Measurements from ENCODE around the gene TEX19.
"Not testable (repeated sequence)": the region's sequence is repeated elsewhere in the genome, so short reads cannot be mapped to it uniquely, and the experiment has no call there.

The TEX19 gene

DNA sequence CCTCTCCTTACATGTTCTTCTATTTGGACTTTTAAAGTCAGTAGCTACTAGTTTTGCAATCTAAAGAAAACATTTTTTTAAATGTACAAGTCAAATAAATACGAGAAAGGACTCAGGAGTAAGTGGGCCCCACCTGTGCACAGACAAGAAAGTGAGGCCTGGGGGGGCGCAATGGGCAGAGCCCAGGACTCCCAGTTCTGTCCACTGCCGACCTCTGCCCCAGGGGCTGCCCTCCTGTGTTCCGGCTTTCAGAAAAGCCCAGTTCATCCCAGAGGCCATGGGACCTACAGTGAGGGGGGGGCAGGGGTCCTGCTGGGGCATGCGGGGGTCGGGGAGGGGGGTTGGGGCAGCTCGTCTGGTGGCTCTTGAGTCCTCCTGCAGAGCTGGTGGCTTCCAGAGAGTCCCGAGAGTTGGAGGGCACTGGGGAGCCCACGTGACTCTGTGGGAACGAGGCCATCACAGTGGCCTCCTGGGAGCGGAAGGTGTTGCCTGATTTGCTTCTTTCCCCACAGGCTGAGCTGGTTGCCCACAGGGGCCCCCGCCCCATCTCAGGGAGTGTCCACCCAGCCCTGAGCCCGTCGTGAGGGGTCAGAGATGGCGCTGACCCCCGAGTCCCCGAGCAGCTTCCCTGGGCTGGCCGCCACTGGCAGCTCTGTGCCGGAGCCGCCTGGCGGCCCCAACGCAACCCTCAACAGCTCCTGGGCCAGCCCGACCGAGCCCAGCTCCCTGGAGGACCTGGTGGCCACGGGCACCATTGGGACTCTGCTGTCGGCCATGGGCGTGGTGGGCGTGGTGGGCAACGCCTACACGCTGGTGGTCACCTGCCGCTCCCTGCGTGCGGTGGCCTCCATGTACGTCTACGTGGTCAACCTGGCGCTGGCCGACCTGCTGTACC is 14.9 kb downstream of the TEX19 start:
- in situ Hi-C loops (cut with HindIII; ENCODE audit: low sequenced_read_pairs): no loop called here

DNA sequence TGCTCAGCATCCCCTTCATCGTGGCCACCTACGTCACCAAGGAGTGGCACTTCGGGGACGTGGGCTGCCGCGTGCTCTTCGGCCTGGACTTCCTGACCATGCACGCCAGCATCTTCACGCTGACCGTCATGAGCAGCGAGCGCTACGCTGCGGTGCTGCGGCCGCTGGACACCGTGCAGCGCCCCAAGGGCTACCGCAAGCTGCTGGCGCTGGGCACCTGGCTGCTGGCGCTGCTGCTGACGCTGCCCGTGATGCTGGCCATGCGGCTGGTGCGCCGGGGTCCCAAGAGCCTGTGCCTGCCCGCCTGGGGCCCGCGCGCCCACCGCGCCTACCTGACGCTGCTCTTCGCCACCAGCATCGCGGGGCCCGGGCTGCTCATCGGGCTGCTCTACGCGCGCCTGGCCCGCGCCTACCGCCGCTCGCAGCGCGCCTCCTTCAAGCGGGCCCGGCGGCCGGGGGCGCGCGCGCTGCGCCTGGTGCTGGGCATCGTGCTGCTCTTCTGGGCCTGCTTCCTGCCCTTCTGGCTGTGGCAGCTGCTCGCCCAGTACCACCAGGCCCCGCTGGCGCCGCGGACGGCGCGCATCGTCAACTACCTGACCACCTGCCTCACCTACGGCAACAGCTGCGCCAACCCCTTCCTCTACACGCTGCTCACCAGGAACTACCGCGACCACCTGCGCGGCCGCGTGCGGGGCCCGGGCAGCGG is 15.7 kb downstream of the TEX19 start:
- in situ Hi-C loops (cut with HindIII; ENCODE audit: low sequenced_read_pairs): no loop called here

DNA sequence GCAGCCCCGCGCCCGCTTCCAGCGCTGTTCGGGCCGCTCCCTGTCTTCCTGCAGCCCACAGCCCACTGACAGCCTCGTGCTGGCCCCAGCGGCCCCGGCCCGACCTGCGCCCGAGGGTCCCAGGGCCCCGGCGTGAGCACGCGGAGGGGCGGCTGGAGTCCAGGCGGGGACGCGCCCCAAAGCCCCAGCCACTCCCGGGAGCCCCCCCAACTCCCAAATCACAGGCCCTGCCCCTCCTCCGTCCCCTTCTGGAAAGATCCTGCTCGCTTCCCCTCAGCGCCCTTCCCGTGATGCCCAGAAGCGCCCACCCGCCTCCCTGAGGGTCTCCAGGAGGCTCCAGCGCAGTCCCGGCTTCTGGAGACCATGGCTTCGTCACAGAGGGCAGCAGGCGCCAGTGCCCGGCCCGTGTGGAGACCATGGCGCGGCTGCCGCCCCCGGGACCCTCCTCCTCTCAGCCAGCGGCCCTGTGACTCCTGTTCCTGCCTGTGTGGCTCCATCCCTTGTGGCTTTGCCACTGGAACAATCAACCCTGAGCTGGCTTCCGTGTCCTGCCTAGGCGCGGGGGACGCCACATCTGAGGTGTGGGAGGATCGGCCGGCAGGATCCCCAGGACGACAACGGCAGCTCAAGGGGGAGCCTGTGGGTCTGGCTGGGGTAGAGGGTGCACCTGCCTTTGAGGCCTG is 16.5 kb downstream of the TEX19 start:
- in situ Hi-C loops (cut with HindIII; ENCODE audit: low sequenced_read_pairs): no loop called here

DNA sequence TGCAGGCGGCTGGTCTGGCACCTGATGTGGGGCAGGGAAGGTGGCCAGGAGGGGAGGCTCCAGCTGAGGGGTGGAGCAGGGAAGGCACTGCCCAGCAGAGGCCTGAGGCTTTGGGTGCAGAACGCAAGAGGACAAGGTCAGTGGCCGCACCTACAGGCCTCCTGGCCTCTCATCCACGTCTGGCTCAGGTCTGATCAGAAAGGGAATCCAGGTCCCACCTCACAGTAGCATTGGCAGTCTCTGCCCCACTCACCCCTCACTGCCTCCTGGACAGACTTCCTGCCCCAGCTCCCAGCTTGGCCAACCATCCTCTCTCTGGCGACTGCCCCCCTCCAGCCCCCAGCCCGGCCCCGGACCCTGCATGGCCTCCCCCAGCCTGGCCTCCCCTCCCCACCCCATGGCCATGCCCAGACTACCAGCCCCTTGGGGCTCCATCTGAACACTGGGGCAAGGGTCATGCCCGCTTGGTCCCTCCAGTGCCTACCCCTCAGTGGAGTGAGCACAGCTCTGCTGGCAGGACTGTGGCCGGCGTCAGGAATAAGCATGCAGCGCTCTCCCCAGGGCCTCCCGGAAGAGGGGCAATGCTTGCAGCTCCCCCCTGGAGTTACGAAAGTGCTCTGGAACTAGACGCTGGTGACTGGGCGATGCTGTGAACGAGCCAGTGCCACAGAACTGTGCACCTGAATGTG is 17.1 kb downstream of the TEX19 start:
- in situ Hi-C loops (cut with HindIII; ENCODE audit: low sequenced_read_pairs): no loop called here

DNA sequence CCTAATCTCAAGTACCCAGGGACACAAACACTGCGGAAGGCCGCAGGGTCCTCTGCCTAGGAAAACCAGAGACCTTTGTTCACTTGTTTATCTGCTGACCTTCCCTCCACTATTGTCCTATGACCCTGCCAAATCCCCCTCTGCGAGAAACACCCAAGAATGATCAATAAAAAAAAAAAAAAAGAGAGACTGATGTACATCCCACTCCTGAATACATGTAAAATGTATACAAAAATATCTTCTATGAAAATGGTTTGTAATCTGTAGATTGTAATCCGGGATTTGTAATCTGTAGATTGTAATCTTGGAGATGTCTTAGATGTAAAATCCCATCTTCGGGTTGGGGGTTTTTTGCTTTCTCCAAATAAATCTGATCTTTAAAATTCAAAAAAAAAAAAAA is 18.2 kb downstream of the TEX19 start:
- in situ Hi-C loops (cut with HindIII; ENCODE audit: low sequenced_read_pairs): not testable (repeated sequence)

DNA sequence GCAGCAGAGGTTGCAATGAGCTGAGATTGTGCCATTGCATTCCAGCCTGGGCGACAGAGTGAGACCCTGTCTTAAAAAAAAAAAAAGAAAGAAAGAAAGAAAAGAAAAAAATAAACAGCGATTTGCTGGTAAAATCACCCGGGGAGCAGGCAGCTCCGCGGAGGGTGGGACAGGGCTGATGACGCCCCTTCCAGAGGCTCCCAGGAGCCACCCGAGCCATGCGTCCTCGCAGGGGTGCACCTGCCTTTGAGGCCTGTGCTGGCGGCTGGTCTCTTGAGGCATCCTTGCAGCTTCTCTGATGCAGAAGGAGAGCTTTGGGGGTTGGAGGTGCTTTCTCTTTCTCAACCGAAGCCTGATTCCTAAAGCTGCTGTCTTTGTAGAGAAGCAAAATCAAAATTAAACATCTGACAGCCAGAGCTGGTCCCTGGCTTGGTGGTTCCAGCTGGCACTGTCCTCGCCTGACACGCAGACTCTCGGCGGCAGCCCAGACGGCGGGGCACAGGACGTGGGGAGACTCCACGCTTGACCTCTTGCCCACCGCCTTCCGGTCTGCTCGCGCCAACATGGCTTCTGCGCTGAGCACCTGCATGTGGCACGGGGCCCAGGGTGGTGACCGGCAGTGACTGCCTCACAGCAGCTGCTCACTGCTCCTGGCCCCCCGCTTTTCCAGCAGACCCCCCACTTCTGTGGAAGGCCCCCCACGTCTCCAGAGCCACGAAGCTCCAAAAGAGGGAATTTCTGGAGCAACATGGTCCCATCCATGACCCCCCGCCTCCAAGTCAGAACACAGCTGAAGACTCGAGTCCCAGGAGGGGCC is 19.1 kb downstream of the TEX19 start:
- in situ Hi-C loops (cut with HindIII; ENCODE audit: low sequenced_read_pairs): no loop called here

DNA sequence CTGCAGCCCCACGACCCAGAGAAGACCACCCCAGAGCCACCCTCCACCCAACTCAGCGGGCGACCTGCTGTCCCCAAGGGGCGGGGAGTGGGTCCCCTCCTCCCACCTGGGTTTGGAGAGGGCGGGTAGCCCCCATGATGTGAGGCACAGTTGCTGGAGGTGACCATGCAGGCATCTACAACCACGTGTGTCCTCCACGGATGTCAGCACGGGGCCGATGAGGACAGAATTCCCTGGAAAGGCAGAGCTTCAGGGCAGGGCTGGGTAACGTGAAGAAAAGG is 19.6 kb downstream of the TEX19 start:
- in situ Hi-C loops (cut with HindIII; ENCODE audit: low sequenced_read_pairs): no loop called here

DNA sequence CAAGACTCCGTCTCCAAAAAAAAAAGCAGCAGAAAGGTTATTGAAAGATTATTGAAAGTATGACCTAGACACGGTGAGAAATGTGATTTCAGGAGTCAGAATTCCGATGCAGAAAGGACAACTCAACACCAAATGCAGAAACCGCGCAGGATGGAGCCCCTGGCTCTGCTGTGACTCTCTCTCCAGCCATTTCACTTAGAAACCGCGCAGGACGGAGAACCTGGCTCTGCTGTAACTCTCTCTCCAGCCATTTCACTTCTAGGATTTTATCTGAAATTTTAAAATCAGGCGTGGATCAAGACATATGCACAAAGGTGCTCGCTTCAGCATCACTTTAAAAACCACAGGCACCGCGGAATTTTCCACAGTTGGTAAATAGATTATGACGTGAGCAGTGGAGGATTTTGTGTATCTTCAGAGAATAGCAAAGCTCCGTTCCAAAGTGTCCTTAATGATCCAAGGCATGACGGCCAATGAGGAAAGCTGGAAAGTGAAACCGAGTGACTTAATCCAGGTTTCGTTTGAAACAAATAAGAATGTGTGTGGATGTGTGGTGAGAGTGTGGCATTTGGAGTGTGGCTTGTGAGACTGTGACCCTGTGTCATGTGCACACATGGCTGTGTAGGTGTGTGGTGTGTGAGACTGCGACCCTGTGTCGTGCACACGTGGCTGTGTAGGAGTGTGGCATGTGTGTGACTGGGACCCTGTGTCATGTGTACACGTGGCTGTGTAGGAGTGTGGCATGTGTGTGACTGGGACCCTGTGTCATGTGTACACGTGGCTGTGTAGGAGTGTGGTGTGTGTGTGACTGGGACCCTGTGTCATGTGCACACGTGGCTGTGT is 22.0 kb downstream of the TEX19 start:
- in situ Hi-C loops (cut with HindIII; ENCODE audit: low sequenced_read_pairs): no loop called here

DNA sequence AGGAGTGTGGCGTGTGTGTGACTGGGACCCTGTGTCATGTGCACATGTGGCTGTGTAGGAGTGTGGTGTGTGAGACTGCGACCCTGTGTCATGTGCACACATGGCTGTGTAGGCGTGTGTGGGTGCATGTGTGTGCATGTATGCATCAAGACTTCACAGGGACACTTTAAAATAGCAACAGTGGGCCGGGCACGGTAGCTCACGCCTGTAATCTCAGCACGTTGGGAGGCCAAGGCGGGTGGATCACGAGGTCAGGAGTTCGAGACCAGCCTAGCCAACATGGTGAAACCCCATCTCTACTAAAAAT is 22.6 kb downstream of the TEX19 start:
- in situ Hi-C loops (cut with HindIII; ENCODE audit: low sequenced_read_pairs): not testable (repeated sequence)

DNA sequence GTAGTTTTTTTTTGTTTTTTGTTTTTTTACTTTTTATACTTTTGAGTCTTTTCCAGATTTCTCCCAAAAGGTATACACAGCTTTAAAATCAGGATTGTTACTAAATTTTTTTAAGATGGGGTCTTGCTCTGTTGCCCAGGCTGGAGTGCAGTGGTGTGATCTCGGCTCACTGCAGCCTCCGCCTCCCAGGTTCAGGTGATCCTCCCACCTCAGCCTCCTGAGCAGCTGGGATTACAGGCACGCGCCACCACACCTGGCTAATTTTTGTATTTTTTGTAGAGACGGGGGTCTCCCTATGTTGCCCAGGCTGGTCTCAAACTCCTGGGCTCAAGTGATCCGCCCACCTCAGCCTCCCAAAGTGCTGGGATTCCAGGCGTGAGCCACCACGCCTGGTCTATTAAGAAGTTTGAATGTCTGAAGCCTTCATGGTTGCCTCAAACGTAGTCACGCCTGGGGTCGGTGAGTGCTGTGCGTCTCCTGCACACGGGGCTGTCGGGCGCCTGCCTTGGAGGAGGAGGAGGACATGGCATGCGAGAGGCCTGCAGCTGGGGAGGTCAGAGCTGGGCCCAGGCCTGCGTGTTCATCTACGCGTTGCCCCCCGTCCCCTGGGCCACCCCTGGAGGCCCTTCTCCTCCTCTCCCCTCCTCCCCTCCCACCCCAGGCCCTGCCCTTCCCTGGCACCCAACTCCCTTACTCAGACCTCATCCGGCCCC is 23.3 kb downstream of the TEX19 start:
- in situ Hi-C loops (cut with HindIII; ENCODE audit: low sequenced_read_pairs): not testable (repeated sequence)

DNA sequence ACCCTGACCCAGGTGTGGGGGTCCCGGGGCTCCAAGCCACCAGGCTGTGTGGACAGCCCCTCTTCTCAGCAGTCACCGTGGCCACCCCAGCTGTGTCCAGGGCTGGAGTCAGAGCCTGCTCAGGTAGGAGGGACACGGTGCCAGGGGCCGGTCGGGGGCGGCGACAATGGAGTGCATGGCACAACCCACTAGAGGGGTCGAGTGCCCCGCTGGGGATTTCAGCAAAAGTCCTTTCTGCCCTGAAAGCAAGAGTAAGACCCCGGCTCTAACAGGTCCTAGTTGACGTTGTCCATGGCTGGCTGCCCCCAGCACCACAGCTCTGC is 23.8 kb downstream of the TEX19 start:
- in situ Hi-C loops (cut with HindIII; ENCODE audit: low sequenced_read_pairs): no loop called here

DNA sequence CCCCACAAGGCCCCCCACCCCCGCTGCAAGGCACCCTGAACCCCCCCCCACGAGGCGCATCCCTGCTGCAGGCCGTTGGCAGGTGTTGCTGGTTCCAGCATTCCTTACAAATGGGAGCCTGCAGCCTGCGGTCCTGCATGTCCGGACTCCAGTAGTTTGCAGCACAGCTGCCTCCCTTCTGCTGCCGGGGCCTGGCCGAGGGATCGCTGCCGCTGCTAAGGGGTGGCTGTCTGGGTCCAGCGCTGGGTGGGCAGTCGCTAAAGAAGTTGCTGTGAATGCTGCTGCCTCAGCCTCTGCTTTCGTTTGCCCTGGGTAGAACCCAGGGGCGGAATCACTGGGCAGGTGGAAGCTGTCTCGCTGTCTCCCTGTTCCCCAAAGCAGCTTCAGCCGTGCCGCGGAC is 24.4 kb downstream of the TEX19 start:
- in situ Hi-C loops (cut with HindIII; ENCODE audit: low sequenced_read_pairs): no loop called here

DNA sequence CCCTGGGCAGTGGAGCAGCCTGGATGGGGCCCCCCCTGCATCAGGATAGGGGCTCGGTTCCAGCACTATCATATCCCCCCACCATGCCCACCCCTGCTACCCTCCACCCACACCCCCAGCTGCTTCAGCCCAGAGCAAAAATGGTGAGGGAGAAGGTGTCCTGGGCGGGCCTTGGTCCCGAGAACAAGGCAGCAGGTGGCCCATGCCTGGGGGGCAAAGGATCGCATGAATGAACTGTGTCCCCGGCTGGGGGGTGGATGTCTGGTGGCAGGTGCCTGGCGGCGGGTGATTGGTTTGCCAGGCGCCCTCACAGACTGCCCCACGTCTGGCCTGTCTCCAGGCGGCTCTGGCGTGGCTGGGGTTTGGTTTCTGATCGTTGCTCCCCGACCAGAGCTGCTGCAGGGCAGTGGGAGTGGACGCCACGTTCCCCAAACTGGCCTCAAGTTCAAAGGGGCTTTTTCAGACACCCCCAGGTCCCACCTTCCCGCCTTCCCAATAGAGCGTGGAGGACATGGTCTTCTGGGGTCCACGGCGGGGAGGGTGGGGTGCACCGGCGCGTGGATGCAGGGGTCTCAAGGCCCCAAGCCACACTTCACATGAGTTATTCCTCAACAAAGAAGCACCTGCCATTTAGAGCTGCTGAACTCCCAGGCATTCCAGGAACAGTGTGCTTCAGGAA is 25.1 kb downstream of the TEX19 start:
- in situ Hi-C loops (cut with HindIII; ENCODE audit: low sequenced_read_pairs): no loop called here

DNA sequence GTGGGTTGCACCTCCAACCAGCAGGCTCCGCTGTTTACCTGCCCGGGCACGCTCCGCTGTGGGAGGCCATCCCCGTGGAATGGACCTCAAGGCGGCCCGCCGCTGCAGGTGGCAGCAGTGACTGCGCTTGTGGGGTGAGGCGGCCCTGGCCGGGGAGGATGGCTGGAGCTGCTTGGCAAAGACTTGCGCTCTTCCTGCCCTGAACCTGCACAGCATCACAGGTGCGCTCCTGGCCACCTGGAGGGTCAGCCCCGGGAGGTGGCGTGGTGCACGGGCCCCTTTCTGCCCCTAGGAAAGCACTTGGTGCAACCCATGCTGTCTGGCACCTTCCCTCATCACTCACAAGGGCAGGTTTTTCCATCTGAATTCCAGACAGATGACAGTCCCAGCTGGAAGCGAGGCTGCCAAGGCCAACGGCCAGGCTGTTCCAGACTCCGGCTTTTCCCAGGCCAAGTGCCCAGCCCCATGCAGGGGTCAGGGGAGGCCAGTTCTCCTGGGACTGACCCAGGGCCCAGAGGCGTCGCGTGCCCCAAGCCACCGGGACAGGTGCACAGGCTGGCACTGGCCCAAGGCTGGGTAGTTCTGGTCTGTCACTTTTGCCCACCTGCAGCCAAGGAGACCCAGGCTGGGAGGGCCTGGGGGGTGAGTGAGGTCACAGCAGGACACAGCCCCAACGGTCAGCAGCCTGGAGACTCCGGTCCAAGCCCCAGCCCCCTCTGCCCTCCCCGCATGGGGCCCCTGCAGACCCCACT is 25.9 kb downstream of the TEX19 start:
- in situ Hi-C loops (cut with HindIII; ENCODE audit: low sequenced_read_pairs): no loop called here

DNA sequence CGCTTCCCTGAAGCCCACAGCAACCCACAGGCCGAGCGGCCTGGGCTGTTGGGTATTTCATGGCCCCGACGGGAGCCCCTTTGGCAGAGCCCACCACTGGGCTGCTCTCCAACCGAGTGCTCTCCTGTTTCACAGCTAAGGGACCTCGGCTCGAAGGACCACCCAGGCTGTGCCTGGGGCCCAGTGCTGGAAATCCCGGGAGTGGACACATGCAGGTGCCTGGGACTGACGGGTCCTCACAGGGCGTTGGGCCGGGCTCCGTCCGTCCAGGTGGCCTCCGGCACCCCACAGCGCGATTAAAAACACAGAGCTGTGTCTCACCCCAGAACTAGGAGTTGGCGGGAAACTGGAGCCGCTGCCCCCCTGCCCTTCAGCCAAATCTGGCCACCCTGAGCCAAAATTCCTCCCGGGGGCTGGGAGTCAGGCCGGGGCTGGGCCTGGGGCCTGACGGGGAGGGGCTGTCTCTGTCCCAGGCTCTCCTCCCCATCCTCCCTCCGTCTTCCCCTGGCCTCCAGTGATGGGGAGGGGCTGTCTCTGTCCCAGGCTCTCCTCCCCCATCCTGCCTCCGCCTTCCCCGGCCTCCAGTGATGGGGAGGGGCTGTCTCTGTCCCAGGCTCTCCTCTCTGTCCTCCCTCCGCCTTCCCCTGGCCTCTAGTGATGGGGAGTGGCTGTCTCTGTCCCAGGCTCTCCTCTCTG is 26.7 kb downstream of the TEX19 start:
- in situ Hi-C loops (cut with HindIII; ENCODE audit: low sequenced_read_pairs): no loop called here

DNA sequence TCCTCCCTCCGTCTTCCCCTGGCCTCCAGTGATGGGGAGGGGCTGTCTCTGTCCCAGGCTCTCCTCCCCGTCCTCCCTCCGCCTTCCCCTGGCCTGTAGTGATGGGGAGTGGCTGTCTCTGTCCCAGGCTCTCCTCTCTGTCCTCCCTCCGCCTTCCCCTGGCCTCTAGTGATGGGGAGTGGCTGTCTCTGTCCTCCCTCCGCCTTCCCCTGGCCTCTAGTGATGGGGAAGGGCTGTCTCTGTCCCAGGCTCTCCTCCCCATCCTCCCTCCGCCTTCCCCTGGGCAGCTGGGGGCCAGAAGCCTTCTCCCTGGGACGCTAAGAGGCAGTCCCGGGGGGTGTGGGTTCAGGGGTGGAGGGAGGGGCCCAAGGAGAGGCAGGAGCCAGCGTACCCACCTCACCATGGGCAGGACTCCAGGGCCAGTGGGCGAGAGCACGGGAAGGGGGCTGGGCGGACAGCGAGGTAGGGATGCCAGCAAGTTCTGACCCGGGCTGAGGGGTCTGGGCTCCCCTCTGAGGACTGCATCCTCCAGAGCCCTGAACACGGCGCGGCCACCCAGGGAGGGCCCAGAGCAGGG is 27.3 kb downstream of the TEX19 start:
- in situ Hi-C loops (cut with HindIII; ENCODE audit: low sequenced_read_pairs): no loop called here

All from DLD1 (cell line).